Measurements from ENCODE around the gene TAS2R19.

TAS2R19 gene

GRCh38 chr12:10974965-10975364 lies 47.5 kb downstream of the TAS2R19 start:
- Mint-ChIP-seq H3K27me3 (ENCODE audit: low read depth, poor library complexity) (peaks cover 4% of the 10 kb centered on the region), H3K4me1 (no peaks in the 10 kb centered on the region), H3K27ac (no peak overlapping the region), H3K36me3 (ENCODE audit: low read depth) (peaks cover 45% of the 10 kb centered on the region), H3K4me3 (no peak overlapping the region), H3K9me3 (peaks cover 34% of the 10 kb centered on the region)
- no peak for DNase-seq
- TF ChIP-seq CTCF (IDR thresholded peaks at IDR 0.05): no peak
